Spleen (tissue), 11 donors: ENCODE data around the gene ZDHHC1. TPM values are rescaled to one million over a fixed set of nuclear protein-coding genes. Genes with fewer than 3 reads are reported as not detected.
A peak's percentile ranks its signal among the peaks of the same experiment; 100 is the strongest.

ENCODE experiments used
- DNase-seq: peaks from one replicate; pipeline ENCODE4 v3.0.0-alpha.2; 2020
- H3K27ac ChIP-seq, 8 donors: fragments of 200-600 bp; sonication (generic) in 7 of 8; 1 replicate in 4 of 8; 2 replicates in 4 of 8; pipeline versions ENCODE4 v1.5.0 to v1.8.0; 2016 to 2021; ENCODE audit warnings: inconsistent platforms in 4 of 8, mild to moderate bottlenecking in 4 of 8, moderate library complexity in 1 of 8
- H3K27me3 ChIP-seq, 7 donors: fragments of 200-600 bp; sonication (generic) in 6 of 7; replicated peaks in 1 of 7; 1 replicate in 4 of 7; 2 replicates in 3 of 7; pipeline versions ENCODE4 v1.5.0 to v1.8.0; 2016 to 2021; ENCODE audit warnings: inconsistent platforms in 3 of 7, mild to moderate bottlenecking in 1 of 7
- H3K36me3 ChIP-seq, 6 donors: fragments of 200-600 bp; sonication (generic) in 5 of 6; 1 replicate in 4 of 6; 2 replicates in 2 of 6; pipeline versions ENCODE4 v1.5.0 to v1.8.0; 2016 to 2021; ENCODE audit warnings: inconsistent platforms in 2 of 6
- H3K4me1 ChIP-seq, 6 donors: fragments of 200-600 bp; sonication (generic) in 5 of 6; 1 replicate in 3 of 6; 2 replicates in 3 of 6; pipeline versions ENCODE4 v1.5.0 to v1.8.0; 2016 to 2021; ENCODE audit warnings: inconsistent platforms in 3 of 6
- H3K4me3 ChIP-seq, 8 donors: fragments of 200-600 bp; sonication (generic) in 7 of 8; 1 replicate in 4 of 8; 2 replicates in 4 of 8; pipeline versions ENCODE4 v1.5.0 to v1.8.0; 2016 to 2021; ENCODE audit warnings: inconsistent platforms in 4 of 8, mild to moderate bottlenecking in 4 of 8, moderate library complexity in 2 of 8
- H3K9me3 ChIP-seq, 8 donors: fragments of 200-600 bp; sonication (generic) in 7 of 8; 1 replicate in 4 of 8; 2 replicates in 4 of 8; pipeline versions ENCODE4 v1.5.0 to v1.8.0; 2016 to 2021; ENCODE audit warnings: inconsistent platforms in 4 of 8
- CTCF ChIP-seq, 11 experiments: fragments of 200-600 bp in 7 of 11; fragments of 450-650 bp in 4 of 11; sonication (generic) in 4 of 11; IDR thresholded peaks in 8 of 11; conservative IDR thresholded peaks in 3 of 11; 1 replicate in 7 of 11; 2 replicates in 4 of 11; pipeline versions ENCODE4 v1.4.0 to v1.8.0; 2016 to 2021; ENCODE audit warnings: antibody characterized with exemption in 11 of 11, inconsistent platforms in 4 of 11, mild to moderate bottlenecking in 1 of 11
- POLR2A ChIP-seq, 3 donors: fragments of 450-650 bp; IDR thresholded peaks; one replicate each; pipeline ENCODE4 v1.5.1; 2017; ENCODE audit warnings: antibody characterized with exemption in 3 of 3, mild to moderate bottlenecking in 1 of 3
- POLR2AphosphoS5 ChIP-seq, 3 donors: sonication (generic); formaldehyde crosslinking; IDR thresholded peaks; one replicate each; pipeline ENCODE4 v1.5.1; 2017; ENCODE audit warnings: antibody characterized with exemption in 3 of 3
- WGBS, 5 donors: extraction: QIAGEN DNeasy Blood & Tissue Kit in 3 of 5; methylation state at CpG; one replicate each; pipeline versions ENCODE4 v1.1.5 to v1.1.7; 2013 to 2018; 5-methylcytosine and 5-hydroxymethylcytosine counted together
- intact Hi-C: fragments of 100-400 bp; cut with DNase I; formaldehyde crosslinking; loops from one replicate; pipeline ENCODE4 v1.15.0; 2023; ENCODE audit warnings: low total_unique reads
- polyA plus RNA-seq, 3 donors: library from polyadenylated mRNA; stranded (reverse); fragments of 200-250 nt; gene quantifications; one replicate each; pipeline ENCODE4 v1.2.1, GENCODE V29; 2013
- total RNA-seq, 7 donors: library from RNA; depleted of rRNA in 3 of 7; stranded (reverse); fragments of >200 nt in 3 of 7; fragmentation: NEBNext Ultra II Directional in 4 of 7; extraction: Animal tissue kit (Norgen Biotek cat#: 25700) in 4 of 7; gene quantifications; one replicate each; pipeline versions ENCODE4 v1.1.0 to v1.2.1, GENCODE V29; 2016 to 2021
- donor health status: healthy with polysubstance abuse.
- donor health status: DM: no; HTN: no; CAD: no; lungs with moderate emphysema.
- donor health status: DM: no; HTN: no; CAD: no.
- donor health status: Bipolar disorder and iron deficiency.
- donor health status: healthy.
- donor health status: DM: no; HTN: no; CAD: no.
- donor health status: DM: yes; HTN: yes; CAD: no.

The ZDHHC1 gene
- total and polyA plus RNA-seq, 10 donors: 2.1 to 31.2 (median 15.3) TPM

GRCh38 chr16:67460168-67460567 is 43.9 kb upstream of the ZDHHC1 start:
- Histone ChIP-seq H3K4me1 (peaks cover 48 to 100% (median 90%) of the 10 kb centered on the region in 6 donors), H3K27ac (peak overlapping the region in 7 of 8 donors; percentile 69 to 85 (median 83)), H3K9me3 (no peaks in the 10 kb centered on the region), H3K27me3 (no peaks in the 10 kb centered on the region), H3K4me3 (no peak overlapping the region), H3K36me3 (peaks cover 0 to 86% (median 5%) of the 10 kb centered on the region in 6 donors)
- no peak for TF ChIP-seq CTCF (IDR thresholded peaks at IDR 0.05 in 8 of 11, conservative IDR thresholded peaks at IDR 0.05 in 3 of 11)
- TF ChIP-seq POLR2A (IDR thresholded peaks at IDR 0.05): no peak
- no peak for TF ChIP-seq POLR2AphosphoS5 (IDR thresholded peaks at IDR 0.05)
- WGBS, 5 donors: 75 to 87% (median 85%) methylated on average over 5 of the region's 5 CpGs
- no peak for DNase-seq
- intact Hi-C loops: loop anchor here (5.0 kb wide), 1 partner anchor 33 kb away; no protein-coding TSS in a partner anchor

- no peak for DNase-seq
- H3K36me3 ChIP-seq: peaks cover 0 to 90% (median 5%) of the 10 kb centered on the region in 6 donors
- TF ChIP-seq POLR2AphosphoS5 (IDR thresholded peaks at IDR 0.05) (peak in 1 of 3 donors; percentile 45), CTCF (IDR thresholded peaks at IDR 0.05 in 8 of 11, conservative IDR thresholded peaks at IDR 0.05 in 3 of 11) (no peak)
- intact Hi-C loops: loop anchor here (5.0 kb wide), 1 partner anchor 33 kb away; no protein-coding TSS in a partner anchor
- H3K27ac ChIP-seq: peak overlapping the region; percentile 69 to 85 (median 82)
- no peaks in the 10 kb centered on the region for H3K9me3 ChIP-seq
- WGBS, 5 donors: 52 to 73% (median 62%) methylated on average over 3 of the region's 3 CpGs
- no peaks in the 10 kb centered on the region for H3K27me3 ChIP-seq
- H3K4me1 ChIP-seq: peaks cover 47 to 100% (median 88%) of the 10 kb centered on the region in 6 donors
- H3K4me3 ChIP-seq: no peak overlapping the region
Measured at GRCh38 chr16:67459861-67460150, 43.5 kb upstream of the ZDHHC1 start.

- peak overlapping the region in 1 of 8 donors; percentile 2 for H3K4me3 ChIP-seq
- no peak for TF ChIP-seq CTCF (IDR thresholded peaks at IDR 0.05 in 8 of 11, conservative IDR thresholded peaks at IDR 0.05 in 3 of 11)
- no peak for TF ChIP-seq POLR2A (IDR thresholded peaks at IDR 0.05)
- TF ChIP-seq POLR2AphosphoS5 (IDR thresholded peaks at IDR 0.05): peak in 2 of 3 donors; percentile 58 to 65
Measured at GRCh38 chr16:67459066-67459860, 43.0 kb upstream of the ZDHHC1 start.

GRCh38 chr16:67458121-67458641 is 41.9 kb upstream of the ZDHHC1 start:
- Histone ChIP-seq H3K9me3 (no peaks in the 10 kb centered on the region), H3K36me3 (peaks cover 0 to 93% (median 9%) of the 10 kb centered on the region in 6 donors), H3K4me3 (no peak overlapping the region), H3K27me3 (no peaks in the 10 kb centered on the region), H3K4me1 (peaks cover 47 to 100% (median 76%) of the 10 kb centered on the region in 6 donors), H3K27ac (peak overlapping the region; percentile 59 to 85 (median 82))
- WGBS, 5 donors: 76 to 92% (median 78%) methylated on average over 6 of the region's 6 CpGs
- intact Hi-C loops: no loop called here
- DNase-seq: no peak
- peak; percentile 25 to 51 (median 41) for TF ChIP-seq POLR2AphosphoS5 (IDR thresholded peaks at IDR 0.05)
- TF ChIP-seq CTCF (IDR thresholded peaks at IDR 0.05 in 8 of 11, conservative IDR thresholded peaks at IDR 0.05 in 3 of 11): no peak
- TF ChIP-seq POLR2A (IDR thresholded peaks at IDR 0.05): no peak

More at GRCh38 chr16:67459066-67459860, 43.0 kb upstream of the ZDHHC1 start:
- H3K9me3 ChIP-seq: no peaks in the 10 kb centered on the region
- no peaks in the 10 kb centered on the region for H3K27me3 ChIP-seq
- H3K36me3 ChIP-seq: peaks cover 0 to 93% (median 5%) of the 10 kb centered on the region in 6 donors
- DNase-seq: no peak
- H3K27ac ChIP-seq: peak overlapping the region; percentile 69 to 85 (median 82)
- peaks cover 47 to 100% (median 84%) of the 10 kb centered on the region in 6 donors for H3K4me1 ChIP-seq
- WGBS, 5 donors: 39 to 94% (median 66%) methylated on average over 3 to 7 of the region's 7 CpGs
- intact Hi-C loops: no loop called here
